Activated CD4-positive, CD25-positive, alpha-beta regulatory T cell treated with anti-CD3 and anti-CD28 coated beads, Interleukin-2, amount 50 U/mL, for 72 hours (primary cell): ENCODE measurements around the gene ELAVL1.

Source experiments
- DNase-seq: peaks from one replicate; pipeline ENCODE4 v3.0.0; 2021

The ELAVL1 gene

GRCh38 chr19:8020681-8021080 lies 15.2 kb upstream of the ELAVL1 start:
- no peak for DNase-seq

GRCh38 chr19:8017808-8018207 lies 12.4 kb upstream of the ELAVL1 start:
- DNase-seq = no peak

GRCh38 chr19:8004723-8005513 lies 523 bp downstream of the ELAVL1 start:
- DNase-seq = peak; percentile 38

- DNase-seq = no peak
These were observed 1.4 kb downstream of the ELAVL1 start for GRCh38 chr19:8004001-8004400.

- peak; percentile 85 for DNase-seq
These were observed 3.2 kb downstream of the ELAVL1 start for GRCh38 chr19:8001995-8002849.

GRCh38 chr19:8001651-8001994 lies 3.8 kb downstream of the ELAVL1 start:
- no peak for DNase-seq

- DNase-seq = no peak
These were observed 5.0 kb downstream of the ELAVL1 start for GRCh38 chr19:8000298-8001038.

GRCh38 chr19:7999376-7999775 lies 6.1 kb downstream of the ELAVL1 start:
- no peak for DNase-seq

- no peak for DNase-seq
These were observed 7.5 kb downstream of the ELAVL1 start for GRCh38 chr19:7997809-7998480.

- DNase-seq = no peak
These were observed 8.6 kb downstream of the ELAVL1 start for GRCh38 chr19:7996883-7997282.

GRCh38 chr19:7995810-7996158 lies 9.7 kb downstream of the ELAVL1 start:
- no peak for DNase-seq

- no peak for DNase-seq
These were observed 10.3 kb downstream of the ELAVL1 start for GRCh38 chr19:7994928-7995809.

GRCh38 chr19:7994114-7994513 lies 11.3 kb downstream of the ELAVL1 start:
- no peak for DNase-seq

- DNase-seq = no peak
These were observed 11.9 kb downstream of the ELAVL1 start for GRCh38 chr19:7993560-7993959.

- no peak for DNase-seq
These were observed 12.9 kb downstream of the ELAVL1 start for GRCh38 chr19:7992575-7992974.

GRCh38 chr19:7989071-7989575 lies 16.3 kb downstream of the ELAVL1 start:
- DNase-seq = no peak

- no peak for DNase-seq
These were observed 17.1 kb downstream of the ELAVL1 start for GRCh38 chr19:7988307-7988706.

GRCh38 chr19:7987114-7987768 lies 18.2 kb downstream of the ELAVL1 start:
- DNase-seq = no peak

GRCh38 chr19:7986321-7987113 lies 18.9 kb downstream of the ELAVL1 start:
- DNase-seq = no peak

GRCh38 chr19:7985481-7985911 lies 19.9 kb downstream of the ELAVL1 start:
- DNase-seq = no peak
